Activated T-helper 9 cell treated with anti-CD3 and anti-CD28 coated beads, Interleukin-2, amount 50 U/mL, for 16 hours (primary cell): Measurements from ENCODE around the gene PYGO2.

Experiments
- DNase-seq: peaks from one replicate; pipeline ENCODE4 v3.0.0-alpha.2; 2020; ENCODE audit warnings: low read depth

The PYGO2 gene

GRCh38 chr1:154962156-154962749 lies 671 bp upstream of the PYGO2 start:
- no peak for DNase-seq

GRCh38 chr1:154960446-154961136 lies 991 bp downstream of the PYGO2 start:
- DNase-seq, result no peak

- no peak for DNase-seq
Measured at GRCh38 chr1:154959426-154959780, 2.2 kb downstream of the PYGO2 start.

- no peak for DNase-seq
Measured at GRCh38 chr1:154958681-154959425, 2.7 kb downstream of the PYGO2 start.

GRCh38 chr1:154958036-154958435 lies 3.5 kb downstream of the PYGO2 start:
- DNase-seq, result no peak

- no peak for DNase-seq
Measured at GRCh38 chr1:154957091-154957657, 4.4 kb downstream of the PYGO2 start.

- DNase-seq, result no peak
Measured at GRCh38 chr1:154956544-154956941, 5.0 kb downstream of the PYGO2 start.

GRCh38 chr1:154955718-154956543 lies 5.7 kb downstream of the PYGO2 start, which contains the start of gene PBXIP1:
Gene PBXIP1 (minus strand): TSS chr1:154956099. CDS start chr1:154953721, 2,378 bp downstream.
- peak; percentile 54 for DNase-seq

GRCh38 chr1:154955039-154955717 lies 6.4 kb downstream of the PYGO2 start:
- peak; percentile 77 for DNase-seq

- DNase-seq, result no peak
Measured at GRCh38 chr1:154954541-154954940, 7.0 kb downstream of the PYGO2 start.

- no peak for DNase-seq
Measured at GRCh38 chr1:154953611-154954038, 8.0 kb downstream of the PYGO2 start.

- no peak for DNase-seq
Measured at GRCh38 chr1:154952664-154953063, 8.9 kb downstream of the PYGO2 start.

- DNase-seq, result peak; percentile 53
Measured at GRCh38 chr1:154951901-154952657, 9.5 kb downstream of the PYGO2 start.

GRCh38 chr1:154948079-154948478 lies 13.5 kb downstream of the PYGO2 start:
- DNase-seq, result no peak

- no peak for DNase-seq
Measured at GRCh38 chr1:154945962-154946850, 15.4 kb downstream of the PYGO2 start.

GRCh38 chr1:154945160-154945961 lies 16.2 kb downstream of the PYGO2 start:
- DNase-seq, result no peak

- no peak for DNase-seq
Measured at GRCh38 chr1:154944401-154945159, 17.0 kb downstream of the PYGO2 start.
